Inferior parietal cortex (tissue), 1 donor: ENCODE results near the gene FBXL14.

ENCODE experiments used
- DNase-seq: peaks from one replicate; pipeline ENCODE4 v3.0.0-alpha.2; 2016; ENCODE audit errors: extremely low spot score

Gene FBXL14, protein sequence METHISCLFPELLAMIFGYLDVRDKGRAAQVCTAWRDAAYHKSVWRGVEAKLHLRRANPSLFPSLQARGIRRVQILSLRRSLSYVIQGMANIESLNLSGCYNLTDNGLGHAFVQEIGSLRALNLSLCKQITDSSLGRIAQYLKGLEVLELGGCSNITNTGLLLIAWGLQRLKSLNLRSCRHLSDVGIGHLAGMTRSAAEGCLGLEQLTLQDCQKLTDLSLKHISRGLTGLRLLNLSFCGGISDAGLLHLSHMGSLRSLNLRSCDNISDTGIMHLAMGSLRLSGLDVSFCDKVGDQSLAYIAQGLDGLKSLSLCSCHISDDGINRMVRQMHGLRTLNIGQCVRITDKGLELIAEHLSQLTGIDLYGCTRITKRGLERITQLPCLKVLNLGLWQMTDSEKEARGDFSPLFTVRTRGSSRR

DNA sequence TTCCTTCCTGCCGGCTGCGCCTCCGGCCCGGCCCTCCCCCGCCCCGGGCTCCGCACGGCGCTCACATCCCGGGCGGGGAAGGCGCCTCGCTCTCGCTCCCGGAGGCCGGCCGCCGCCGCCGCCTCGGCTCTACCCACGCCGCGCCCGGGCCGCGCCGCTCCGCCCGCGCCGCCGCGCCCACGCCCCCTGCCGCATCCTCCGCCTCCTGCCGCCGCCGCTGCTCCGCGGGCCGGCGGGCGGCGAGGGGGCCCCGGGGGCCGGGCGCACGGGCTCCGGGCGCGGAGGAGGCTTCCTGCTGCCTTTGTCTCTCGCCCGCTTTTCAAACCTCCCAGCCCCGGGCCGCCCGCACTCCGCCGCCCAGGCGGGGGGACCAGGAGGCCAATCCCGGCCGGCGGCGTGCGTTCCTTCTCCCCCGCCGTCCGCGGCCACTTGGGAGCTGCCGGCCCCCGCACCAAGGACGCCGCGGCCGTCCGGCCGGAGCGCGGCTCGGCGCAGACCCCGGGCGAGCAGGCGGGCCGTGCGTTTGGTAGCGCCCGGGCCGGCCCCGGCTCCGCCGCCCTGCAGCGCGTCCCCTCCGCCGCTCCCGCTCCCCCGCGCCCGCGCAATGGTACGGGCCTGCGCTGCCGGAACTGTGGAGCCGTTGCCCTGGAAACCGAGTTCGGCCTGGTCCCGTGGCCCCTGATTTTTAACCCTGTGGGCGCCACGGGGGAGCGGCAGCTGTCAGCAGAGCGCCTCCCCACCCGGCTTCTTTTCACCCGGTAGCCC is at the start of gene FBXL14:
TSS of gene FBXL14 (minus strand) at position 321 of the 765 bp plus-strand sequence. CDS start 515 bp downstream, outside the sequence.
- DNase-seq = peak; percentile 88

DNA sequence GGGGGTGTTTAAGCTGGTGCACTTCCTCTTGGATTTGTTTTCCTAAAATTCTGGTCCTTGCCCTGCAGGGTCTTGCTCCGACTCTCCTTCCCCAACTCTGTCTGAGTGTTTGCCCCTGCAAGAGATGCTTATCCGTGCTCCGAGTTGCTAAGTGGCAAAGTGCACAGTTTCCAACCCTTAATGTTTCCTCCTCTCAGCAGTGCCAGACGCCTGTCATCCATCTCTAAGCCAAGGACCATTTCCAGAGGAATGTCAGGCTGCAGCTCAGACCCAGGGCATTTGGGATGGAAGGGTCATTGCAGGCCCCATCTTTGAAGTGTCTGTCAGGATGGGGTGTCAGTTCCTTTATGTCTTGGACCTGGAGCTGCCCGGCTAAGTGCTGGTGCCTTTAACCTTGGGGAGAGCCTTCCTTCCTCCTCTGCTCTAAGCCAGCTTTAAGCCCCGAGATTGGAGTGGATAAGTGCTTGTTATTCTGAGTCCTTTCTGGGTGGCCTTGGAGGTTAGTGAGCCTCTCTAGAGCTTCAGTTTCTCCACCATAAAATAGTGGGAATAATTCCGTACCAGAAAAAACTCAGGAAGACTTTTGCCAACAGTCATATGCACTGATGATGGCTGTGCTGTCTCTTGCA is 49.6 kb upstream of the FBXL14 start:
- DNase-seq = no peak

- no peak for DNase-seq
These were observed 48.7 kb upstream of the FBXL14 start for GRCh38 chr12:1643043-1643442.

GRCh38 chr12:1642513-1642912 is 48.1 kb upstream of the FBXL14 start:
- DNase-seq = no peak

GRCh38 chr12:1640328-1641234 is 46.2 kb upstream of the FBXL14 start:
- DNase-seq = no peak

GRCh38 chr12:1639538-1639937 is 45.2 kb upstream of the FBXL14 start:
- no peak for DNase-seq

GRCh38 chr12:1638203-1638602 is 43.8 kb upstream of the FBXL14 start:
- no peak for DNase-seq

GRCh38 chr12:1635301-1636095 is 41.1 kb upstream of the FBXL14 start:
- no peak for DNase-seq

DNA sequence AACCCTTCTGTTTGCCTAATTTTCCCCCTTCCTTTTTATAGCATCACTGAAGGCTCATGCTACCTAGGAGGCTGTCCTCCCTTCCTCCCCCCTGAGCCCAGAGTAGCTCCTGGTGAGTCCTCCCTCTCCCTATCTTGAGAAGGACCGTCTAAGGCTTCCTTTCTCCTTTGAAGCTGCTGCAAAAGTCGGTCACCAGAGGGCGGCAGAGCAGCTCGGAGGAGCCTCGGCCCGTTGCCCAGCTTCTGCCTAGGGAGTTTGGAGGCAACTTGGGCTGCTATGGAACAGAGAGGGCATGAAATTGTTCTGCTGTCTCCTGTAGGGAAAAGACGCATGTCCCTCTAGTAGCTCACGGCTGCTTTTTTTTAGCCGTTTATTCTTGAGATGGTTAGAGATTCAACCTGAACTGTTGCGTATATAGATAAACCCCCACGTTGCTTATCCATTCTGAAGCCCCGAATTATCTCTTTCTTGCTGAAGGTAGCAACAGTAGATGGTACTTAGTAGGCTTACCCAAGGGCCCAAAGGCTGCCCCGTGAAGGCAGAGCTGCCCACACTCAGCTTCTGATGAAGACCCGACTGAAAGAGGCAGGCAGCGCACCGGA is 40.3 kb upstream of the FBXL14 start:
- DNase-seq = peak; percentile 89

GRCh38 chr12:1634149-1634548 is 39.8 kb upstream of the FBXL14 start:
- no peak for DNase-seq

GRCh38 chr12:1633459-1633858 is 39.1 kb upstream of the FBXL14 start:
- DNase-seq = no peak

DNA sequence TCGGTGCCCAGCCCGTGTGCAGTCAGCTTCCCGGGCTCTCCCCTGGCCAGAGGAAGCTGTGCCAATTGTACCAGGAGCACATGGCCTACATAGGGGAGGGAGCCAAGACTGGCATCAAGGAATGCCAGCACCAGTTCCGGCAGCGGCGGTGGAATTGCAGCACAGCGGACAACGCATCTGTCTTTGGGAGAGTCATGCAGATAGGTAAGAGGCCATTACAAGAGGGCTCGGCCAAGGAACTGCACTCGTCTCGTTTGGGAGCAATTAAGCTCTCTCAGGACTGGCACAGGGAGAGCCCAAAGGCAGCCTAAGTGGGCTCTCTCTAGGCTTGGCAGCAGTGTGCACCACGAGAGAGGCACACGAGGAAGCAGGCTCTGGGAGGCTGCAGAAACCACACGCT is 38.3 kb upstream of the FBXL14 start:
- DNase-seq = no peak

GRCh38 chr12:1630827-1631591 is 36.6 kb upstream of the FBXL14 start:
- no peak for DNase-seq

- no peak for DNase-seq
These were observed 35.9 kb upstream of the FBXL14 start for GRCh38 chr12:1630133-1630826.

- no peak for DNase-seq
These were observed 35.2 kb upstream of the FBXL14 start for GRCh38 chr12:1629338-1630132.

- no peak for DNase-seq
These were observed 34.4 kb upstream of the FBXL14 start, which contains the start of gene WNT5B for GRCh38 chr12:1628666-1629337. WNT5B (plus strand) TSS chr12:1629231; CDS start chr12:1631355, 2,124 bp downstream.

GRCh38 chr12:1622406-1622805 is 28.0 kb upstream of the FBXL14 start:
- no peak for DNase-seq
